SK-N-DZ (cell line): ENCODE results near the gene ZNF236.

Experiments
- DNase-seq: peaks from one replicate; pipeline ENCODE4 v3.0.0-alpha.2; 2015; ENCODE audit warnings: low spot score

Gene ZNF236

DNA sequence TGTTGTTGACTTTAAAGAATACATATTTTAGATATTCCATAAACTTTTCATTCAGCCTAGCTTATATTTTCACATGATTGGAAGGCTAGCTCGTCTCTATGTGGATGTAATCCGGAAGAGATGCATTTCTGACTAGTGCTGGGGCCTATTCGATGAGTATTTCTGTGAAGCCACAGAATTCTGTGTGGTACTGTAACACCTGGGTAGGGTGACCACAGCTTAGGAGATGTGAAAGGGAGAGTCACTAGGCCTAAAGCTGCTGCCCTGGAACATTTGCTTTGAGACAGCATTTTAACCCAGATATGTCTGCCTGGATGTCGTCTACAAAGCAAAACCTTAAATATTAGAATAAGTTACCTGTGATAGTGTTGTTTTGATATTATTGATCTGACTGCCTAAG is 83.5 kb downstream of the ZNF236 start:
- DNase-seq = no peak

DNA sequence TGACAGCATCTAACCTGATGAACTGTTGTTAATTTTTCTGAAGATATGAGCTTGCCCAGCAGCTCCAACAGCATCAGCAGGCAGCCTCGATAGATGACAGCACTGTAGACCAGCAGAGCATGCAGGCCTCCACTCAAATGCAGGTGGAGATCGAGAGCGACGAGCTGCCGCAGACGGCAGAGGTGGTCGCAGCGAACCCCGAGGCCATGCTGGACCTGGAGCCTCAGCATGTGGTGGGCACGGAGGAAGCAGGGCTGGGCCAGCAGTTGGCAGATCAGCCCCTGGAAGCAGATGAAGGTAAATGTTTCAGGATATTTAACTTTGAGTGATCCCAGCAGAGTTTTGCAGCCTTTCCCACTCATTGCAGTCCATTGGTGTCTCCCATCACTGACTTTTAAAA is 85.9 kb downstream of the ZNF236 start:
- no peak for DNase-seq

DNA sequence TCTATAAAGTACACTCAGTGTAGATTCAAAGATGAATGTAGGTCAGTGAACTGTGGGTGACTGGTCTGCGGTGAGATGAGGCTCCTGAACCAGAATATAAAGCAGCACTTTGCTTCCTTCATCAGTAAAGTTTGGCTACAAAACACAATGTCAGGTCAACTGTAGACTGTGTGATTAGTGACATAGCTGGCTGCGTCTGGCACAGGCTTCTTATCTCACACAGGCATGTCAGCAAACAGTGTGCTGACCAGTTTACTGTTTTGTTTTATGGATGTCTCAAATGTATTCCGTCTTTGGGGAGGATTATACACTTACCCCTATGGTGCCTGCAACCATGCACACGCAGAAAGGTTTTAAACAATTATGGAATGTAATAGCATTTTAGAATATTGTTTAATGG is 87.1 kb downstream of the ZNF236 start:
- no peak for DNase-seq

DNA sequence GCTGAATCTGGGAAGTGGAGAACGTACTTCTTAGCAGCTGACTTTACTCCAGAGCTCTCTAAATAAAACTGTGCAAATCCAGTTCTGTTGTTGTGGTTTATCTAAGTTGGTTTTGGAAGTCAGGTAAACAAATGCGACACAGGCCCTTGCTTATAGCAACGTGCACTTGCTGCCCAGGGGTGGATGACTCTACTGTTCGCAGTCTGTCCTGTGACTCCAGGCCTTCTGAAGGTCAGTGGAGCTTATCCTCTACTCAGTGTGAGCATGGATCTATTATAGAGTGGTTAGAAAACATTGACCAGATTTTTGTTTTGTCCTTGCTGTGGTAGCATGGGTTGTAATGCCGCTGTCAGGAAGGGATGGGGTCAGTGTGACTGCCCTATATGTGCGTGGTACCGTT is 89.1 kb downstream of the ZNF236 start:
- no peak for DNase-seq

DNA sequence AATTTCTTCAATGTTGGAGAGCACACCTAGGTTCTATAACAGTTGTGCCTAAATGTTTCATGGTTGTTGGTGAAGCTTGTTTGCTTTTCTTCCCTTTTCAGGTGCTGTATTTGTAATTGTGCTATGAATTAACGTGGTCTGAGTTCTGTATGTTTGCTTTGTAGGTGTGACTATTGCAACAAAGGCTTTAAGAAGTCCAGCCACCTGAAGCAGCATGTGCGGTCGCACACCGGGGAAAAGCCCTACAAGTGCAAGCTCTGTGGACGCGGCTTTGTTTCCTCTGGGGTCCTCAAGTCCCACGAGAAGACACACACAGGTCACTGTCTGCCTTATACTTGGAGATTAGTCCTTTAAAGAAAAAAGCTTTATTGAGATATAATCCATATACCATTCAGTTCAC is 91.2 kb downstream of the ZNF236 start:
- DNase-seq = no peak

DNA sequence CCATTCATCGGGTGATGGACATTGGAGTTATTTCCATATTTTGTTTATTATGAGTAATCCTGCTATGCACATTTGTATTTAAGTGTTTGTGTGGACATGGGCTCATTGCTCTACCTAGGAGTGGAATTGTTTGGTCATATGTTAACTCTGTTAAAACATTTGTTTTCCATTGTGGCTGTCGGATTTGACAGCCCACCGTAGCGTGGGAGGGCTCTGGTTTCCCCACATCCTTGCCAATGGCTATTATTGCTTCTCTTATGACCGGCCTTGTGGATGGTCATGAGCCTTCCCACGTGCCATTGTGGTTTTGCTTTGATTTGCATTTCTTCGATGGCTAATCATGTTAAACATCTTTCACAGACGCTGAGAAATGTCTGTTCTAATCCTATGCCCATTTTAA is 92.0 kb downstream of the ZNF236 start:
- no peak for DNase-seq

DNA sequence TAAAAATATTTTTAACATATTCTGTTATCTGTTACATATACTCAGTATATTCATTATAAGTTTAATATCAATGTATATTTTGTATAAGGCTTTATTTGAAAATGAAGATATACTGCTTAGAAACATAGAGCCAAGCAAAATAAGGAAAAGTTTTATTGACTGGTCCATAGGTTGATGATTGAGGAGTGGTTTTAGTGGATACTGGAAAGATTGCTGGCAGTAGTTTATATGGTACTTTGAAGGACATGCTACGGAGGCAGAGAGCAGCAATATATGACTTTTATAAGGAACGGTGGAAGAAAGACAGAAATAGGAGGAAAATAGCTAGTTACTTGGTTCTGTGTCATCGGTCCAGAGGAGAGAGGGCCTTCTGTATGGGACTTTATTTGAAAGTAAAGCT is 92.4 kb downstream of the ZNF236 start:
- DNase-seq = no peak

DNA sequence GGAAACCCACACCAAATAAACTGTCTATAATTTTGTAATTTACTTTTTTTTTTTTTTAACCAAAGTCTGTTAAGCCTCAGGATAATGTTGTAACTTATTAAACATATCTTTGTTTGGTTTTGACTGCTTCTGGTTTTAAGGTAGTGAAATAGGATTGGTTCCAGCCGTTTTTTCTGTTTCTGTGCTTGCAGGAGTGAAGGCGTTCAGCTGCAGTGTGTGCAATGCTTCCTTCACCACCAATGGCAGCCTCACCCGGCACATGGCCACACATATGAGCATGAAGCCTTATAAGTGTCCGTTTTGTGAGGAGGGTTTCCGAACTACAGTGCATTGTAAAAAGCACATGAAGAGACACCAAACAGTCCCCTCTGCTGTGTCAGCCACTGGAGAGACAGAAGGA is 93.1 kb downstream of the ZNF236 start:
- DNase-seq = no peak

DNA sequence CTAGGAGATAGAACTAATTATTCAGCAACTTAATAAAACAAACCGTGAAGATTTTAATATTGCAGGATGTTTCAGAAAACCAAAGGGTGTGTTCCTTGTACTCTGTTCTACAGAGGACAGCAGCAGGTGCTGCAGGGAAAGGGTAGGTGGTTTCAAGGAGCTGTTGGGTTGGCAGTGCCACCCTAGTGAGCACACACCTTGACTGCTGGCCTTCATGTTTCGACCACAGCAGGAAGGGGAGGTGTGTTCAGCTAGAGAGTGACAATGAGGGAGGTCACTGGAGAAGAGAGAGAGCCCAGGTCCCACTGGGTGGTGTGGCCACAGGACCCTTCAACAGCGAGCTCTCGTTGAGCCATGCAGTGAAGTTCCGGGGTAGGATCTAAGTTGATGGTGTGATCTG is 98.6 kb downstream of the ZNF236 start:
- no peak for DNase-seq

DNA sequence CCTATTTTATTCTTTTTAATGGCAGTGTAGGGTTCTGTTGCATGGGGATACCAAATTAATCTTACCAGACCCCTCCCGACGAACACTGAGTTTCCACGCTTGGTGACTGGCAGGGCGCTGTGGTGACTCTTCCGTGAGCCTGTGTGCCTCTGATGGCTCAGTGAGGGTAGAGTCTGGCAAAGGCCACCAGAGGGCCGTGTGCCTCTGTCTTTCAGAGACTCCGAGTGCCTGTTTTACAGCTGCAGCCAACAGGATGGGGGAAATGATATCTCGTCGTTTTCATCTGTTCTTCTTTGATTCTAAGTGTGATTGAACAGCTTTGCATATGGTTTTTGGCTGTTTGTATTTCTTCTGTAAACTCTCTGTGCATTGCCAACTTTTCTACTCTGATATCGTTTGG is 99.8 kb downstream of the ZNF236 start:
- peak; percentile 54 for DNase-seq

DNA sequence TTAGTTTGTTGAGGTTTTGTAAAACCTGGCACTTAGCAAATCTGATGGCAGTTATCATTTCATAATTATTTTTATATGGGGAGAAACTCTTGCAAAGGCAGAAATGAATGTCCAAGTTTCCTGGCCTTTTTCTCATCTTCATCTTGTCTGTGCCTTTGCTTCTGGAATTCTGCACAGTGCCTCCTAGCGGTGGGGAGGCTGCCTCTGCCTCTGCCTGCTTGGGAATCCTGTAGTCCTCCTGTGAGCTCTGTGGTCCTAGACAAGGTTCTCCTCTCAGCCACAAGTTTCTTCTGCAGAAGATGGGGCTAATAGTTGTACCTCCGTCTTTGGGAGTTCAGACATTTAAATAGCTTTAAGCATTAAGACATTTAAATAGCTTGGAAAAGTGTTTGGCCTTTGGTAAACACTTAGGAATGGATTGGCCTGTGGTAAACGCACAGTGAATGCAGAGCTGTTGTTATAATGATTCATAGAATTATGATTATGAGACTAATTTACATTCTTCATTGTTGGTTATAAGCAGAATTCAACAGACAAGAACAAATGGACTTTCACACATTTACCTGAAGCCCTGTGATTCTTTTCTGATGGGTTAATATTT is 101.2 kb downstream of the ZNF236 start:
- DNase-seq = peak; percentile 25

DNA sequence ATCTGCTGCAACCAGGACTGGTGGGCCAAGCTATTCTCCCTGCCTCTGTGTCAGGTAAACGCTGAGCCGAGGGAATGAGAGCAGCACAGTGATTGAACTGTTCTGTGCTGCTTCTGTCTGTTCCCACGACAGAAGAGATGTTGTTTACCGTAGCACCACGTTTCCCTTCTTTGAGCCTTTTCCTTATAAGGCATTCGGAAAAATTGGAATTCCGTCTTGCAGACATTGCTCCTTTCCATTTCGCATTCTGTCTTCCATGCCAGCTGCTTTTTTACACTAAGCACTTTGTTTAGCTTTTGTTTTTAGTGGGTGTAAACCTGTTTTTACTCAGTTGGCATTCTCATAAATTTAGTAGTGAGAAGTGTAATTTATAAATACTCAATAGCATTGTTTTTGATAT is 103.1 kb downstream of the ZNF236 start:
- DNase-seq = no peak

DNA sequence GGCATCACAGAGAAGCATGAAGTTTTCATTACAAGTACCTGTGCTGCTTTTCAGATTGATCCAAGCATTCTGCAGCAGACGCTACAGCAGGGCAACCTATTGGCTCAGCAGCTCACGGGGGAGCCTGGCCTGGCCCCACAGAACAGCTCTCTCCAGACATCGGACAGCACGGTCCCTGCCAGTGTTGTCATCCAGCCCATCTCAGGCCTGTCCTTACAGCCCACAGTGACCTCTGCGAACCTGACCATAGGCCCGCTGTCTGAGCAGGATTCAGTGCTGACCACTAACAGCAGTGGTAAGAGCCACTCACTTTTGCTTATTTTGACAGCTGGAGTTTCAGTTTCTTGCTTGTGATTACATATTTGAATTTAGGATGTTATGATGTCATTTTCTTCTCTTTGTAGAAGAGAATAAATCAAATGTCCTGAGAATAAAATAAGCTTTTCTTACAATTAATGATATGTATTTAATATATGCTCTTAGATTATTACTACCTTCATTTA is 104.9 kb downstream of the ZNF236 start:
- no peak for DNase-seq

DNA sequence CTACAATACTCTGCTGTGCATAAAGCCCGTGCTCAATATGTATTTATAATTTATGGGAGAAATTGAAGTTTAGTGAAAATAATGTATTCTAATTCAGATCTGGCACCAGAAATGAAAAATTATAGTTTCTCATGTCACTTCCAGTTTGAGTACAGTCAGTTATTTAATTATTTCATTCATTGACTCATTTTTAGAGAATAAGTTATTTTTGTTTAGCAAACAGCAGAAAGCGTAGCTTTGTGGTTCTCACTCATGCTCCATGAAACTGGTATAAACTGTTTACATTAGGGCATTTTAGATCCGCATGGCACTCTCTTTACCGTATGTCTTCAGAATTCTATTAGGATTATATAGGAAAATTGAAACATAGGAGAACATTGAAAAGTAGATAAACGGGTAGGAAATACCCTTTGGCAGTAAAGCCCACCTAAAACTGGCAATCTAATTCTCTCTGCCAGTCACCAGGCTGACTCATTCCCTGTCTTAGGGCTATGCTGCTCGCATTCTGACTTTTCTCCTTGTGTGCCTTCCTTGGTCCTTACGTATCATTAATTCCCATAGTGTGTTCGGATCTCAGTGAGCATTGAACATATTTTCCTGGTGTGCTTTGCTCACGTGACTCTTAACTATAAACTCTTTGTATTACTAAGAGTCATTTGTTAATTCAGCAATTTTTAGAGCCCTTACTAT is 106.0 kb downstream of the ZNF236 start:
- no peak for DNase-seq

DNA sequence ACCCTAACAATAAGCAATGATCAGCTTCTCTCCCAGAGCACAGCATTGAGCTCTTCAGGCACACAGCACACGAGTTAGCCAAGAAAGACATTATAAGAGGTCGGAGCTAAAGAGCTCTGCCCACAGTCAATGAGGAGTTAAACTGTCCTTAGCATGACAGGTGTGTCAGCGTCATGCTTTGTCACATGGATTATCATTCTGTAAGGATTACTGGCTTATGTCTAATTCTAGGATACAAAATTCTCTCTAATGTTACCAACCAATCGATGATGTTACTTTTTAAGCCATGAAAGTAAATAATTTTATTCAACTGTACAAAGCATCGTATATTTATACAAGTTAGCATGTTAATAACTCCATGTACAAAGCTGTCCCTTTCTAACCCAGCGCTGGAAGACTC is 108.8 kb downstream of the ZNF236 start:
- no peak for DNase-seq

DNA sequence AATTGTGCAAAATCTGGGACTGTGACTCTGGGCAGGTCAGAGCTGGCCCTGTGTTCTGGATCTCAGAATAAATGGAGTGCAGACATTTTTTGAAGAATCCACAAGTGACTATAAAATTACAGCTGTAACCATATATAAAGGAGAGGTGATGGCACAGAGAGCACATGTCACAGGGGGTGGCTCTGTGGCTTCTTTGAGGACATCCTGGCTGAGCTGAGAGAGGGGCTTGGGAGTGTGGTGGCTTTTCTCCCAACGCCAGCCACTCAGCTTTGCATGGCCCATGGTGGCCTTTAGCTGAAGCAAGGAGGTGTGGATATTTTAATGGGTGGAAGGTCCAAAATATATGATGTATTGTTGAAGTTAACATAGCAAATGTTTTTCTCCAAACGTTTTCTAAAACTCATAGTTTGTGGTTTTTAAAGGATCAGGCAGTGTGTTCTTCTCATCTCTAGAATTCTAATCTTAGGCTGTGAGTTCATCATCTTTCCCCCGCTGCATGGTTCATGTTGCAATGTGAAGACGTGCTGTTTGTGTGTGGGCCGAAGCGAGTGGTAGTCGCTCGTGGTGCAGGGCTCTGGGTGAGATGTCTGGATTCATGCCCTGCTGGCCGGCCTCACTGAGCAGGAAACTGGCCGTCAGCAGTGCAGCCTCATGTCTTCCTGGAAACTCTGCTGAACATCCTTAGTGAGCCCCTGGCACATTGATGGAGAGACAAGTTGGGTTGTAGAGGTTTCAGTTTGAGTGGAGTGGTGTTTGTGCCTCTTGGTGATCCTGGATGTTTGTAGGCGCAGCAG is 109.9 kb downstream of the ZNF236 start:
- DNase-seq = no peak

DNA sequence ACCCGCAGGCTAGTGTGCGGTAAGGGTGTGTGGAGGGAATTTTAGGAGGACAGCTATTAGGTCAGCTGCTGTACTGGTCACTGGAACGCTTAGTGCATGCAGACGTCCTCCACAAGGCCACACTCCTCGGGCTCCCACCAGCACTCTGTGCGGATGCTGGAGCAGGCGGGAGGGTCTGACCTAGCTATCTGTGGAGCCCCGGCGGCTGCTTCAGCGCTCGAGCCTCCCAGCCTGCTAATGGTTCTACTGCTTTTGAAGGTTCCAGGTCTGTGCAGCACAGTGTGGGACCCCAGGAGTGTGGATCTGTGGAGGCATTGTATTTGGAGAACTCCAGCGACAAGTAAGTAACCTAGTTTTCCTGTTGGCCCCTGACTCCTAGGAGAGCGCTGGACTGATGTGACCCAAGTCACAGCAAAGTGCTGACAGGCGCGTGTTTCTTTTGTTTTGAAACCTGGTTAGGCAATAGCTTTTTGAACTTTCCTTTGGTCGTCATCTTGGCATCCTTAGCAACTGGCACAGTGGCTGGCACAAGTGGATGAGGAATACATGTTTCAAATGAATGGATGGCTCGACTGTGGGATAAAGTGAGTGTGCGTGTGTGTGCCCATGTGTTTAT is 113.5 kb downstream of the ZNF236 start:
- DNase-seq = no peak

DNA sequence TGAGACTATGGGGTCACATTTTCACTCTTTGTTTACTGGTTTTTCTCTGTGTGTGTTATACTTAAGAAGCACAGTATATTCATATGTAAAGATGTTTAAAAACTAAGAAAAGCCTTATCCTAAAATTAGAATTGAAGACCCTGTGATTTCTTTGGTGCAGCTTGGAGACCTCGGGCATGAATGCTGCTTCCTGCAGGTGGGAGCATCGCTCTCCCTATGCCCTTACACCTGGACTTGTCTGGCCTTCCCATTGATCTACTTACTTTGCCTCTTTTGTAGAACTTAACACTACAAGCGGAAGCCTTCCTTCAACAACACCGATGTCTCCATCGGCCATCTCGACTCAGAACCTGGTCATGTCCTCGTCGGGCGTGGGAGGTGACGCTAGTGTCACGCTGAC is 114.5 kb downstream of the ZNF236 start:
- no peak for DNase-seq

DNA sequence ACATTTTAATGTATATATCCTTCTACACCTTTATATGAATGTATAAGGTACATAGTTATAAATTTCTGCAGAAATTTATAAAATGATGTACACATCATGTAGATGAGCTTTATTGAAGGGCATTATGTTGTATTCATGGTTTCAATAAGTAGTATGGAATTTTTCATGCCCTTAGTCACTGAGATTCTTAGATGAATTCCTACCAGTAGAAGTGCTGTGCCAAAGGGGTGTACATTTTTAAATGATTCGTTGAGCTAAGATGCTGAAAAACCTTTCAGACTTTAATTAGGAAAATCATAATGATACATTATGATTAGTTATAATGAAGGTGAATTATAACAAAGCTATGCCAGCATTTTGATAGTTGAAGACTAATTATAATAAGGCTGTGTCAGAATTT is 115.2 kb downstream of the ZNF236 start:
- no peak for DNase-seq

DNA sequence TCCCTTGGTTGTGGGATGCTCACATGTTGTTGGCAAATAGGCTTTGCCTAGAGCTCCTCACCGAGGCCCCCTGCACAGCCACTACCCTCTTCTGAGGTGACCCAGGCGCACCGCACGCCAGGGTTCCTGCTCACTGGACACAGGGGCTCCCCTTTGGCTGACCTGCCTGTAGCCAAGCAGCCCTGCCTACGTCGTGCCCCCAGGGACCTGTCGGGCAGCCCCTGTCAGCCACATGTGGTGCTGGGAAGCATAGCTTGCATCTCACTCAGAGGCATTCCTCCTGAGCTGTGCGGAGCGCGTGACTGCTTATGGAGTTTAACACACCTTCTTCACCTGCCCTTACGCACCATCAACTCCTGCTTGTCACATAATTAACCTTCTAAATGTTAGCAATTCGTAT is 116.3 kb downstream of the ZNF236 start:
- DNase-seq = no peak

DNA sequence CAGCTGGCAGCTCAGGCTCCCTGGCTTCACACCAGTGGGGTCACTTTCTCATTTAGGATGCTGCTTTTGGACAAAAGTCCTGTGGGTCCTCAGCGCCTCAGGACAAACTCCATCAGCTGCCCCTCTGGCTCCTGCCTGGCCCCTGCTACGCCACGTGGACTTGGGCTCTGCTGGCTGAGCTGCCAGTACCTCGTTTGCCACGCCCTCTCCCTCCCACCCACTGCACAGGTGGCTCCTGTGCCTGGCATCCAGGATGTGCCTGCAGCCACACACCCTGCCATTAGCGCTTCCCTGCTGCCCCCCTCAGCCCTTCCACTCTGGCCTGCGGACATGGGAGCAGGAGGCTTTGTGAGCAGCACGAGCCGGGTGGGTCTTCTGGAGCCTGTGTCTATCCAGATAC is 118.9 kb downstream of the ZNF236 start:
- no peak for DNase-seq

DNA sequence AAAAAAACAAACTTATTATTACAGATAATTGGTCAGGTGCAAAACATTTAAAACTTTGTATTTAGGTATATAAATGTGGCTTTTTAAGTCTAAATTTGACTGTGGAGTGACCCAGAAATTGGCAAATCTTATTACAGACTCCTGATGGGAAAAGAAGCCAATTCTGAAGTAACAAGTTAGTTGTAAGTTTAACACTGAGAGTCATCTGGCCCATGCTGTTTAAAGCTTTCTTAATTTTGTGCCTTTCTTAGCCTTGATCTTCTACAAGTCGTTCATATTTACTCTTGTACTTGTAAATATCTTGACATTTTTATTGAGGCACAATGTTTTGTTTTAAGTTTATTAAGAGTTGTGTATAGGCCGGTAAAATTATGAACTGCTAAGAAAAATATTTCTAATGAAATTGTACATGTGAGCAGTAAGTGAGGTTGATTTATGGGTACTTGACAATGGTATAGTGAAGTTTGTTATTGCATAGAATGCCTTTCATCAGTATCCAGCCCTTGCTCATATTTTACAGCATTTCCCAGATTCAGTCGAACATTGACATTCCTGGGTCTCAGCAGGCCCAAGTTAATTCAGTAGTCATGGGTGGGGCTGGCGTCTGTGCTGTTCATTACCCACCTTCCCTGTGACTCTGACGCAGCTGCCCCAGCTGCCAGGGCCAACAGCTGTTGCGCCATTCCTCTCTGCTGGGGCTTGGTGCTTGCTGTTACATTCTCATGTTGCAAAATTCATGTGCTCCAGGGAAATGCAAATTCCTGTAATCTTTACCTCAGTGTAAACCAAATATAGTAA is 121.4 kb downstream of the ZNF236 start:
- DNase-seq = no peak
